HCT116 (cell line): ENCODE data around the gene A2M.

ENCODE experiments used
- EGR1 ChIP-seq: IDR thresholded peaks from 2 replicates; pipeline ENCODE4 v1.6.1; 2012; ENCODE audit warnings: low read depth
- EZH2 ChIP-seq: fragments of 200-600 bp; sonication (generic); IDR thresholded peaks from 2 replicates; pipeline ENCODE4 v1.6.1; 2017; ENCODE audit warnings: antibody characterized with exemption, mixed run types
- POLR2A ChIP-seq: IDR thresholded peaks from 2 replicates; pipeline ENCODE4 v1.7.0; 2011; ENCODE audit warnings: borderline replicate concordance; ENCODE audit not compliant: insufficient read depth, insufficient read length; ENCODE audit errors: extremely low read depth
- POLR2AphosphoS5 ChIP-seq: IDR thresholded peaks from 2 replicates; pipeline ENCODE4 v1.6.1; 2011; ENCODE audit warnings: mild to moderate bottlenecking, low read depth, low read length, moderate library complexity
- SIN3A ChIP-seq: IDR thresholded peaks from 2 replicates; pipeline ENCODE4 v1.6.1; 2012; ENCODE audit warnings: low read depth
- TCF7L2 ChIP-seq: IDR thresholded peaks from 2 replicates; pipeline ENCODE4 v1.7.0; 2011; ENCODE audit warnings: borderline replicate concordance, inconsistent platforms; ENCODE audit not compliant: insufficient read depth, insufficient read length; ENCODE audit errors: extremely low read depth
- YY1 ChIP-seq: IDR thresholded peaks from 2 replicates; pipeline ENCODE4 v1.6.1; 2011; ENCODE audit warnings: low read length, low read depth, moderate library complexity, mild to moderate bottlenecking; ENCODE audit not compliant: insufficient replicate concordance; ENCODE audit errors: extremely low read depth
- TF ChIP-seq, protein P1 (sequence below), 3 experiments: fragments of 200-600 bp in 1 of 3; sonication (generic) in 1 of 3; IDR thresholded peaks in 2 of 3; conservative IDR thresholded peaks in 1 of 3; 2 replicates each; pipeline ENCODE4 v1.5.1; 2012 to 2017; ENCODE audit warnings: low read depth in 2 of 3, low read length in 2 of 3, antibody characterized with exemption in 1 of 3, borderline replicate concordance in 1 of 3, control low read depth in 1 of 3, mild to moderate bottlenecking in 1 of 3, mixed read lengths in 1 of 3, mixed run types in 1 of 3, moderate library complexity in 1 of 3; ENCODE audit not compliant: insufficient read depth in 1 of 3
- TF ChIP-seq, protein P2 (sequence below): IDR thresholded peaks from 2 replicates; pipeline ENCODE4 v1.6.1; 2012
- TF ChIP-seq, protein P3 (sequence below): IDR thresholded peaks from 2 replicates; pipeline ENCODE4 v1.6.1; 2012

GRCh38 chr12:9033265-9033887 lies 82.3 kb downstream of the A2M start:
- TF ChIP-seq, protein P1, sequence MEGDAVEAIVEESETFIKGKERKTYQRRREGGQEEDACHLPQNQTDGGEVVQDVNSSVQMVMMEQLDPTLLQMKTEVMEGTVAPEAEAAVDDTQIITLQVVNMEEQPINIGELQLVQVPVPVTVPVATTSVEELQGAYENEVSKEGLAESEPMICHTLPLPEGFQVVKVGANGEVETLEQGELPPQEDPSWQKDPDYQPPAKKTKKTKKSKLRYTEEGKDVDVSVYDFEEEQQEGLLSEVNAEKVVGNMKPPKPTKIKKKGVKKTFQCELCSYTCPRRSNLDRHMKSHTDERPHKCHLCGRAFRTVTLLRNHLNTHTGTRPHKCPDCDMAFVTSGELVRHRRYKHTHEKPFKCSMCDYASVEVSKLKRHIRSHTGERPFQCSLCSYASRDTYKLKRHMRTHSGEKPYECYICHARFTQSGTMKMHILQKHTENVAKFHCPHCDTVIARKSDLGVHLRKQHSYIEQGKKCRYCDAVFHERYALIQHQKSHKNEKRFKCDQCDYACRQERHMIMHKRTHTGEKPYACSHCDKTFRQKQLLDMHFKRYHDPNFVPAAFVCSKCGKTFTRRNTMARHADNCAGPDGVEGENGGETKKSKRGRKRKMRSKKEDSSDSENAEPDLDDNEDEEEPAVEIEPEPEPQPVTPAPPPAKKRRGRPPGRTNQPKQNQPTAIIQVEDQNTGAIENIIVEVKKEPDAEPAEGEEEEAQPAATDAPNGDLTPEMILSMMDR (IDR thresholded peaks at IDR 0.05 in 2 of 3, conservative IDR thresholded peaks at IDR 0.05 in 1 of 3; ENCODE audit: borderline replicate concordance in 1 of 3, insufficient read depth in 1 of 3, low read depth in 2 of 3, low read length in 2 of 3) = no peak
- TF ChIP-seq SIN3A (no peak), POLR2A (no peak), TCF7L2 (no peak), EGR1 (no peak), POLR2AphosphoS5 (no peak), EZH2 (no peak), YY1 (no peak)
- TF ChIP-seq, protein P2, sequence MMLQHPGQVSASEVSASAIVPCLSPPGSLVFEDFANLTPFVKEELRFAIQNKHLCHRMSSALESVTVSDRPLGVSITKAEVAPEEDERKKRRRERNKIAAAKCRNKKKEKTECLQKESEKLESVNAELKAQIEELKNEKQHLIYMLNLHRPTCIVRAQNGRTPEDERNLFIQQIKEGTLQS = no peak
- TF ChIP-seq, protein P3, sequence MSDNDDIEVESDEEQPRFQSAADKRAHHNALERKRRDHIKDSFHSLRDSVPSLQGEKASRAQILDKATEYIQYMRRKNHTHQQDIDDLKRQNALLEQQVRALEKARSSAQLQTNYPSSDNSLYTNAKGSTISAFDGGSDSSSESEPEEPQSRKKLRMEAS = no peak
